ENCODE results near the gene PRKCG.
"Not testable (repeated sequence)": the region's sequence is repeated elsewhere in the genome, so short reads cannot be mapped to it uniquely, and the experiment has no call there.

Gene PRKCG

DNA sequence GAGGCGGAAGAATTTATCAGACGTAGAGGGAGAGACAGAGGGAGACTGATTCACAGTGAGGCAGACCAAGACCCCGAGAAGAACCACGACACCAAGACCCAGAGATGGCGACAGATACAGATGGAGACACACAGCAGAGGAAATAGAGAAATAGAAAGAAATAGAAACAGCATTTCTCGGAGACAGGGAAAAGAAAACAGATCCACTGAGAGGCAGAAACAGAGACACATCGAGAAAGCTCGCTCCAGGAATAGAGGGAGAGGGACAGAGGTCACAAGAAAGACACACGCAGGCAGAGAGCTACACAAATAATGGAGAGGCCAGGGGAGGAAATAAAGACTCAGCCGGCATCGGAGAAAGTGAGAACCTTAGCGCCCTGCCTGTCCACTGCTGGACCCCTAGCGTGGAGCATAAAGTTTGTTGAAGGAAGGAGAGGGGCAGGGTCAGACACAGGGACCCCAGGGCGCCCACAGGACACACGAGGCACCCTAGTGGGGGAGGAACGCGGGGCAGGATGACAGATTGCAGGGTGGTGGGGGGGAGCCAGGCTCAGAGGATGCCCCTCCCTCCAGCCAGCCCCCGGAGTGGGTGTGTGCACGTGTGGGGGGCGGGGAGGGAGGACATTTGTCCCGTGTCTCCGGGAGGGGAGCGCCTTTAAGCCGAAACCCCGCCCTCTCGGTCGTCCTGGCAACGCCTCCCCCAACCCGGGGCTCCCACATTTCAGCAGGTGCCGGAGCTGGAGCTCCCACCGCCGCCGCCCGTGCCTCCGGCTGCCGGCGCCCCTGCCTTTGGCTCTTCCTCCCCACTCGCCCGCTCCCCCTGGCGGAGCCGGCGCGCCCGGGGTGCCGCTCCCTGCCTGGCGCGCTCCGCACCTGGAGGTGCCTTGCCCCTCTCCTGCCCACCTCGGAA lies at the start of gene PRKCG:
Gene PRKCG (plus strand): TSS at position 716 of the 909 bp plus-strand sequence. CDS start 298 bp downstream, outside the sequence.
- in situ Hi-C loops (cut with HindIII; ENCODE audit: low sequenced_read_pairs) = no loop called here

DNA sequence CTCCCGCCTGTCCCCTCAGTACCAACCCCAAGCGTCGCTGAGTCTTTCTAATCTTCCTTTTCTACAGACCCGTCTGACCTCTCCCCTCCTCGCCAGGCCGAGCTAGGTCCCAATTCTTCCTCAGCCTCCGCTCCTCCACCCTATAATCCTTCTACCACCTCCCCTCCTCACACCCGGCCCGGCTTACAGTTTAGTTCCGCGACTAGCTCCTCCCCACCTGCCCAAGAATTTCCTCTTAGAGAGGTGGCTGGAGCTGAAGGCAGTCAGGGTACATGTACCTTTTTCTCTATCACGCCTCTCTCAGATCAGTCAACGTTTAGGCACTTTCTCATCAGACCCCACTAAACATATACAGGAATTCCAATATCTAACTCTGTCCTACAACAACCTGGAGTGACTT lies 49.1 kb upstream of the PRKCG start:
- in situ Hi-C loops (cut with HindIII; ENCODE audit: low sequenced_read_pairs) = not testable (repeated sequence)

GRCh38 chr19:53838446-53838845 lies 43.6 kb upstream of the PRKCG start:
- in situ Hi-C loops (cut with HindIII; ENCODE audit: low sequenced_read_pairs) = not testable (repeated sequence)

DNA sequence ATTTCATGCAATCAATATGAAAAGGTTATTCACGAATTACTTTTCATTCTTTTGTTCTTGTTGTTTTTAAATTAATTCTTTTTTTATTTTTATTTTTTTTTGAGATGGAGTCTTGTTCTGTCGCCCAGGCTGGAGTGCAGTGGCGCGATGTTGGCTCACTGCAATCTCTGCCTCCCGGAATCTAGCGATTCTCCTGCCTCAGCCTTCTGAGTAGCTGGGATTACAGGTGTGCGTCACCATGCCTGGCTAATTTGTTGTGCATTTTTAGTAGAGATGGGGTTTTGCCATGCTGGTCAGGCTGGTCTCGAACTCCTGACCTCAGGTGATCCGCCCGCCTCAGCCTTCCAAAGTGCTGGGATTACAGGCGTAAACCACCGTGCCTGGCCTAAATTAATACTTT lies 41.8 kb upstream of the PRKCG start:
- in situ Hi-C loops (cut with HindIII; ENCODE audit: low sequenced_read_pairs) = not testable (repeated sequence)

GRCh38 chr19:53840914-53841313 lies 41.1 kb upstream of the PRKCG start:
- in situ Hi-C loops (cut with HindIII; ENCODE audit: low sequenced_read_pairs) = not testable (repeated sequence)

- in situ Hi-C loops (cut with HindIII; ENCODE audit: low sequenced_read_pairs) = no loop called here
These were observed 37.1 kb upstream of the PRKCG start for GRCh38 chr19:53844849-53845246.

DNA sequence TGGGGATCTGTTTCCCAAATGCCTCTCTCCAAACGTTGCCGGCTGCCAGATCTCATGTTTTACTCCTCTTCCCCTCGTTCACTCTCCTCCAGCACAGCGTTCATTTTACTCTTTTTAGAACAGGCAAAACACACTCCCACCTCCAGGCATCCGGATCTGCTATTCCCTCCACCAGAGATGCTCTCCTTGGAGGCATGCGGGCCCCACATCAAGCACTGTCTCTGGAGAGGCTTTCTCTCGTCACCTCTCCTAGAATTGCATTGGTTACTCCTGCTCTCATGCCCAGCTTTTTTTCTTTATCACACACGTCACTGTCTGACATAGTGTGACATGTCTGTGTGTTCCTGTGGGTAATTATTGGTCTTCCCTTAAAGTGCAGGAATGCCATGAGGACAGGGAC lies 34.4 kb upstream of the PRKCG start:
- in situ Hi-C loops (cut with HindIII; ENCODE audit: low sequenced_read_pairs) = no loop called here

DNA sequence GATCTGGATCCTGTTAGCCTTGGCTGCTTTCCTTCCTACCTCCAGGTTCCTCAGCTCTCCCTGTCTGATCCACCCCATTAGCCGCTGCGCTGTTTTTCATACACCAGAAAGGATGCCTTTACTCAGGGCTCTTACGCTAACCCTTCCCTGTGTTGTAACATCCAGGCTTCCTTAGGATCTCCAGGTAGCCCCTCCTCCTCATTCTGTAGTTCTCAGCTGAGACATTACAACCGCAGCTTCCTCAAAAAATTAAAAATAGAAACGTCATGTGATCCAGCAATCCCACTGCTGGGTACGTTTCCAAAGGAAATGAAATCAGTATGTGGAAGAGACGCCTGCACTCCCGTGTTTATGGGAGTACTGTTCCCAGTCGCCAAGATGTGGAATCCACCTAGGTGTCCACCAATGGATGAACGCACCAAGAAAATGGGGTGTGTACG lies 32.7 kb upstream of the PRKCG start:
- in situ Hi-C loops (cut with HindIII; ENCODE audit: low sequenced_read_pairs) = no loop called here

- in situ Hi-C loops (cut with HindIII; ENCODE audit: low sequenced_read_pairs) = loop anchor here (25.0 kb wide), 1 partner anchor 184 kb away; no protein-coding TSS in a partner anchor
These were observed 28.3 kb upstream of the PRKCG start for GRCh38 chr19:53853707-53854106.

DNA sequence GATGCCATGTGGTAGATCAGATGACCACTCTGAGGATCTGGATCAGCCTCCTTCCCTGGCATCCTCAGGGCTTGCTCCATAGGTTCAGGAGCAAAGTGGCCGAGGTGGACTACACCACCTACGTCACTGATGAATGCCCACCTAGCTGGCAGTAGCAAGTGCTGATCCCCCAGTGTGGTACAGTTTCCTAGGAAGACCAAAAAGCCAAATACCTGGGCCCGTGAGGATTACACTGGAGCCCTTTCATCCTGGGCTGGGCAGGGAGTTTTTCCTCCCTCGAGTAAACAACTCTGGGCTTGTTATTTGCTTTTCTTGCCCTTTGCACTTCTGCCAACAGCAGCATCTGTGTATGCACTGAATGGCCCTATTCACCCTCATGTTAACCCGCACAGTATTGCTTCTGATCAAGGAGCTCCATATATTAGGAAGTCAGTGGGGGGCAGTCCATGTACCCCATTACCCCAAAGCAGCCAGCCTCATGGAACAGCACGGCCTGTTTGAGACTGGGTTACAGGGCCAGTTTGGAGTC lies 17.6 kb upstream of the PRKCG start:
- in situ Hi-C loops (cut with HindIII; ENCODE audit: low sequenced_read_pairs) = loop anchor here (25.0 kb wide), 1 partner anchor 173 kb away; no protein-coding TSS in a partner anchor

DNA sequence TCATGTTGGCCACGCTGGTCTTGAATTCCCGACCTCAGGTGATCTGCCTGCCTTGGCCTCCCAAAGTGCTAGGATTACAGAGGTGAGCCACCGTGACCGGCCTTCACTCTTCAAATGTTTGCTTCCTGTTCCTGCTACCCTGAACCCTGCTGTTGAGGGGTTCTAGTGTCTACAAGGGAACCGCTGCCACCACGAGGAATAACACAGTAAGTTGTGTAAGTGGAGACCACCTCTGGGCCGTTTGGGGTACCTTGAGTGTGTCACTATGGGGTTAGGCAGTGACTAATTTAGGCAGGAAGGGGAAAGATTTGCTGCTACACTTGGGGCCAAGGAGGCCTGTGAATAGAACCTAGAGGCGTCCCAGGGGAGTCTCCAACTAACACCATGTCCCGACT lies 16.5 kb upstream of the PRKCG start:
- in situ Hi-C loops (cut with HindIII; ENCODE audit: low sequenced_read_pairs) = loop anchor here (25.0 kb wide), 1 partner anchor 172 kb away; no protein-coding TSS in a partner anchor

DNA sequence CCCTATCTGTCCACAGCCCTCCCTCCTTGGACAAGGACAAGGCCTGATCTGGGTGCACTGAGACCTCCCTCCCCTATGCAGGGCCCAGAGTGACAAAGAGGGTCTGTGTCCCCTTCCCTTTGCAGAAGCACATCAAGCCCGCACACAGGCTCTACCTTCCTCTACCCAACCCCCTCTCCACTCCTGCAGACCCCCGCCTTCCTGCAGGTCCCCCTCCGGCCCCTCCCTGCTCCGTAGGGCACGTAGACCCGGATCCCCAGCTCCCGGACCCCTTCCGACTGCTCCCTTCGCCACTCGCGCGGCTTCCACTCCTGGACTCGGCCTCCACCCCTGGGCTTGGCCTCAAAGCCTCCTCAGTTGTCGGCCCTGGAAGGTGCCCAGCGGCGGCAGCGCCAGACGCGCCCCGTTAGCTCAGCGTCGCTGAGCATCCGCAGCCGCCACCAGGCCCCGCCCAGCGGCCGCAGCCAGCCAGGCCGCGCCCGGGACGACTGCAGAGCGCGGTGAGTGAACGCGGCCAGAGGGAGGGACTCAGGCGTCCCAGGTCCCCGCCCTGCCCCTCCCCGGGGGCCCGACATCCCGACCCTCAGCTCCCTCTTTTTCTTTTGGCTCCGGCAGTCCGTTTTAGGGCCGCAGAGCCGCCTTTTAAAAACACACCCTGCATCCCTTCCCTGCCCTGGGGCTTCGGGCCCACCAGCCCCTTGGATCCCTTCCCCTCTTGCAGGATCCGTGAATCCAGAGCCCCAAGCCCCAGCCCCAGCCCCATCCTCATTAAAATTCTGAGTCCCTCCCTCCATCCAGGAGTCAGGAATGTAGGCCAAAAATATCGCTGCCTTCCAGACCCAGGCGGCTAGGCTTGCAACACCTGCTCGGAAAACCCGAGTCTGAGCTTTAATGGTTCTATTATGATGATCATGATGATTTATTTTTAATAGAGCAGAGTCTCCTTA lies 15.8 kb upstream of the PRKCG start:
- in situ Hi-C loops (cut with HindIII; ENCODE audit: low sequenced_read_pairs) = loop anchor here (25.0 kb wide), 1 partner anchor 171 kb away; no protein-coding TSS in a partner anchor

DNA sequence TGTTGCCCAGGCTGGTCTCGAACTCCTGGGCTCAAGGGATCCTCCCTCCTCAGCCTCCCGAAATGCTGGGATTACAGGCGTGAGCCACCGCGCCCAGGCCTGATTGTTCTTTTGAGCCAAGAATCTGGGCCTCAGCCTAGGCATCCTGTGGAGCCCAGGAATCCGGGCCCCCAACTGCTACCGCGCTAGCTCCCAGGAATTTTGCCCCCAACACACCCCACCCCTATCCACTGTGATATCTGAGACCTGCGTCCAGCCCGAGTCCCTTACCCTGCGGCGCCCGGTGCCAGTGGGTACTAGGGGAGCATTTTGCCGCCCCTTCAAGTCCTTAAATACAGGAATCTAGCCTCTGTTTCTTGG lies 15.2 kb upstream of the PRKCG start:
- in situ Hi-C loops (cut with HindIII; ENCODE audit: low sequenced_read_pairs) = loop anchor here (25.0 kb wide), 1 partner anchor 170 kb away; no protein-coding TSS in a partner anchor

- in situ Hi-C loops (cut with HindIII; ENCODE audit: low sequenced_read_pairs) = loop anchor here (25.0 kb wide), 1 partner anchor 170 kb away; no protein-coding TSS in a partner anchor
These were observed 14.5 kb upstream of the PRKCG start, which contains the start of gene MYADM for GRCh38 chr19:53867225-53868090. Gene MYADM, plus strand, starts transcription at chr19:53867883. Its CDS starts 5,647 bp downstream, at chr19:53873530.

DNA sequence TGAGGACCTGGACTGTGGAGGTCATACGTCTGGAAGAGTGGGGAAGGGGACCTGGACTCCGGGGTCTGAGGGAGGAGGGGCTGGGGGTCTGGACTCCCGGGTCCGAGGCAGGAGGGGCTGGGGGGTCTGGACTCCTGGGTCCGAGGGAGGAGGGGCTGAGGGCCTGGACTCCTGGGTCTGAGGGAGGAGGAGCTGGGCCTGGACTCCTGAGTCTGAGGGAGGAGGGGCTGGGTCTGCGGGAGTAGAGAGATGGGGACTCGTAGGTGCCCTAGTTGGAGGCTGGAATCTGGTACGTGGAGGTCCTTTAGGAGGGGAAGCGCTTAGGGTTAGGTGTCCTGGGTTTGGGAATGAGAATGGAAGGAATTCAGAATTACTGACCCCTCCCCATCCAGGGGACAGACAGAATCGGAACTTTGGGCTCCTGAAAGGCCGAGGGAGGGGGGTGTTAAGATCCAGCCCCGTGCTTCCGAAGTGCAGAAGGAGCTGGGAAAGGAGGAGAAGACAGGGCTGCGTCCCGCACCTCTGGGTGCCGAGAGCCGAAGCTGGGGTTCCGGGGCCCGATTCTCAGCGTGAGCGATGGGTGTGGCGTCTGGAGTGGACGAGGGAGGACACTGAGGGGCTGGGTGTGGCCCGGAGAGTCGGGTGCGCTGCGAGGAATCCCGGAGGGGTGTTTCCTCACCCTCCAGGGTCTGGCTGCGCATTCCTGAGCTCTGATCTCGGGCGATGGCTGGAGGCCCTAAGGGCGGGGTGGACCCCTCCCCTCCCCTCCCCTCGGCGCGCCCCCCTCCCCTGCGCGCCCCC lies 13.7 kb upstream of the PRKCG start:
- in situ Hi-C loops (cut with HindIII; ENCODE audit: low sequenced_read_pairs) = loop anchor here (25.0 kb wide), 1 partner anchor 169 kb away; no protein-coding TSS in a partner anchor

DNA sequence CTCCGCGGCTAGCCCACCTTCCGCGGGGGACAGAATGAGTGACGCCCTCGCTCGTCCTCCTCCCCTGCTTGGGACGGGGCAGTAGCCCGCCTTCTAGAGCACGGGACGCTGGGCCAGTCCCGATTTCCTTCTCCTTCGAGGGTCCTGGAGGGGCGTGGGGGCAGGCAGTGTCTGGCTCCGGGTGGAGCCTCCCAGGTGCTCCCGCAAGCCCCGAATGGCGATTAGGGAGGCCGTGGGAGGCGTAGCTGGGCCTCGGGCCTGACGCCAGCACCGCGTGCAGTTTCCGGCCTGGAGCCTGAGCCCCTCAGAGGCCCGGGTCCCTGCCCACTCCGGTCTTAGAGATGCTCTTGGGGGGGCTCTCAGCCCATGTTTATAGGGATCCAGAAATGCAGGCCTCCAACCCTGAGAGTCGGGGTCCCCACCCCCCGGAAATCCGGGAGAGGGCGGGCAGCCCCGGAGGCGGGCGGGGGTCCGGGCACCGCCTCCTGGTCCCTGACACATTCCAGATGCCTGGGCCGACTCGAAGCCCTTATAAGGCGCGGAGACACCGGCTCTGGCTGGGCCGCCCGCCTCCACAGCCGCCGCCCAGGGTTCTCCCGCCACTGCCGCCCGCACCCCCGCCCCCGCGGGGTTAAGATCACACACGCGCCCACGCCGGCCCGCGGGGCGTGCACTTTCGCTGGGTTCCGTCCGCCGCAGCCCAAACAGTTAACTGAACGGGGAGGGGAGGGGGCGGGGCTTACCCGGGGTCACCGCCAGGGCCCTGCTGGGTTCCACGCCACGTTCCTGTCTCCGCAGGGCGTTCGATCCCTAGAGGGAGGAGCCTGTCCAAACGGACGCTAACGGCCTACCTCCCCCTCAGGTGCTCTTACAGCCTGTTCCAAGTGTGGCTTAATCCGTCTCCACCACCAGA lies 12.8 kb upstream of the PRKCG start:
- in situ Hi-C loops (cut with HindIII; ENCODE audit: low sequenced_read_pairs) = loop anchor here (25.0 kb wide), 1 partner anchor 168 kb away; no protein-coding TSS in a partner anchor

GRCh38 chr19:53869805-53870484 lies 12.1 kb upstream of the PRKCG start:
- in situ Hi-C loops (cut with HindIII; ENCODE audit: low sequenced_read_pairs) = loop anchor here (25.0 kb wide), 1 partner anchor 167 kb away; no protein-coding TSS in a partner anchor
